Ovary (tissue), 9 donors: ENCODE data around the gene DLG1. TPM values are rescaled to one million over a fixed set of nuclear protein-coding genes. Genes with fewer than 3 reads are reported as not detected.

ENCODE experiments used
- DNase-seq, 5 donors: peaks; one replicate each; pipeline ENCODE4 v3.0.0-alpha.2; 2019 to 2020
- H3K27ac ChIP-seq, 2 donors: fragments of 200-600 bp; one replicate each; pipeline versions ENCODE4 v1.5.1 to v1.8.0; 2019 to 2022
- H3K27me3 ChIP-seq: fragments of 200-600 bp; one replicate; pipeline ENCODE4 v1.8.0; 2022
- H3K36me3 ChIP-seq: fragments of 200-600 bp; sonication (generic); one replicate; pipeline ENCODE4 v1.5.1; 2019
- H3K4me1 ChIP-seq: one replicate; pipeline ENCODE4 v1.8.1; 2013; ENCODE audit warnings: mild to moderate bottlenecking, moderate library complexity; ENCODE audit not compliant: insufficient read depth
- H3K4me3 ChIP-seq: fragments of 200-600 bp; sonication (generic); one replicate; pipeline ENCODE4 v1.5.1; 2017
- H3K9me3 ChIP-seq, 2 donors: fragments of 200-600 bp in 1 of 2; sonication (generic) in 1 of 2; one replicate each; pipeline versions ENCODE4 v1.5.1 to v1.8.1; 2013 to 2019; ENCODE audit warnings: mild to moderate bottlenecking in 1 of 2, moderate library complexity in 1 of 2
- EP300 ChIP-seq: sonication (generic); formaldehyde crosslinking; IDR thresholded peaks from one replicate; pipeline ENCODE4 v1.6.1; 2017; ENCODE audit warnings: antibody characterized with exemption
- POLR2A ChIP-seq: fragments of 450-650 bp; IDR thresholded peaks from one replicate; pipeline ENCODE4 v1.6.1; 2017; ENCODE audit warnings: antibody characterized with exemption, mild to moderate bottlenecking, moderate library complexity
- WGBS, 3 donors: extraction: QIAGEN DNeasy Blood & Tissue Kit in 1 of 3; methylation state at CpG; one replicate each; pipeline versions ENCODE4 v1.1.5 to v1.1.7; 2013 to 2017; 5-methylcytosine and 5-hydroxymethylcytosine counted together
- intact Hi-C, 4 donors: fragments of 100-400 bp; cut with DNase I; formaldehyde crosslinking; loops; one replicate each; pipeline versions ENCODE4 v1.11.0 to v1.15.1; 2022 to 2023
- polyA plus RNA-seq, 2 donors: library from polyadenylated mRNA; stranded (reverse); fragments of 200-250 nt in 1 of 2; fragments of 350-450 nt in 1 of 2; fragmentation: Illumina TruSeq in 1 of 2; extraction: RNeasy Lipid Tissue Mini Kit (QIAGEN cat#74804) in 1 of 2; gene quantifications; one replicate each; pipeline ENCODE4 v1.2.3, GENCODE V29; 2013 to 2014
- total RNA-seq, 7 donors: library from RNA; depleted of rRNA in 2 of 7; stranded (reverse); fragments of >200 nt in 2 of 7; fragmentation: NEBNext Ultra II Directional in 3 of 7; extraction: Animal tissue kit (Norgen Biotek cat#: 25700) in 3 of 7; gene quantifications; one replicate each; pipeline versions ENCODE4 v1.1.0 to v1.2.4, GENCODE V29; 2016 to 2023
- TF ChIP-seq, protein P1 (sequence below), 3 donors: fragments of 450-650 bp in 2 of 3; fragments of 200-600 bp in 1 of 3; IDR thresholded peaks; one replicate each; pipeline versions ENCODE4 v1.5.1 to v1.8.0; 2016 to 2022; ENCODE audit warnings: antibody characterized with exemption in 3 of 3, mild to moderate bottlenecking in 1 of 3
- donor health status: DM: no; HTN: no; CAD: no; lungs with moderate emphysema.
- donor health status: DM: no; HTN: no; CAD: no.
- donor health status: Bipolar disorder and iron deficiency.
- donor health status: DM: yes; HTN: yes; CAD: no.
- donor health status: DM: no; HTN: no; CAD: no.
- donor health status: DM: yes; HTN: yes; CAD: no.

DLG1 gene
- total and polyA plus RNA-seq, 9 donors: 20.5 to 99.1 (median 62.5) TPM

- no peaks in the 10 kb centered on the region for H3K36me3 ChIP-seq
- DNase-seq: no peak
- intact Hi-C loops: no loop called here
- no peak overlapping the region for H3K4me3 ChIP-seq
- TF ChIP-seq POLR2A: no peak
- TF ChIP-seq, protein P1, sequence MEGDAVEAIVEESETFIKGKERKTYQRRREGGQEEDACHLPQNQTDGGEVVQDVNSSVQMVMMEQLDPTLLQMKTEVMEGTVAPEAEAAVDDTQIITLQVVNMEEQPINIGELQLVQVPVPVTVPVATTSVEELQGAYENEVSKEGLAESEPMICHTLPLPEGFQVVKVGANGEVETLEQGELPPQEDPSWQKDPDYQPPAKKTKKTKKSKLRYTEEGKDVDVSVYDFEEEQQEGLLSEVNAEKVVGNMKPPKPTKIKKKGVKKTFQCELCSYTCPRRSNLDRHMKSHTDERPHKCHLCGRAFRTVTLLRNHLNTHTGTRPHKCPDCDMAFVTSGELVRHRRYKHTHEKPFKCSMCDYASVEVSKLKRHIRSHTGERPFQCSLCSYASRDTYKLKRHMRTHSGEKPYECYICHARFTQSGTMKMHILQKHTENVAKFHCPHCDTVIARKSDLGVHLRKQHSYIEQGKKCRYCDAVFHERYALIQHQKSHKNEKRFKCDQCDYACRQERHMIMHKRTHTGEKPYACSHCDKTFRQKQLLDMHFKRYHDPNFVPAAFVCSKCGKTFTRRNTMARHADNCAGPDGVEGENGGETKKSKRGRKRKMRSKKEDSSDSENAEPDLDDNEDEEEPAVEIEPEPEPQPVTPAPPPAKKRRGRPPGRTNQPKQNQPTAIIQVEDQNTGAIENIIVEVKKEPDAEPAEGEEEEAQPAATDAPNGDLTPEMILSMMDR (IDR thresholded peaks at IDR 0.05): no peak
- TF ChIP-seq EP300: no peak
- H3K4me1 ChIP-seq: peaks cover 4% of the 10 kb centered on the region
- H3K9me3 ChIP-seq: no peaks in the 10 kb centered on the region
- no peaks in the 10 kb centered on the region for H3K27me3 ChIP-seq
- 82 to 85% (median 82%) methylated on average over 13 of the region's 13 CpGs for WGBS, 3 donors
- no peak overlapping the region for H3K27ac ChIP-seq
These were observed 37.2 kb upstream of the DLG1 start for GRCh38 chr3:197335428-197336132.

- TF ChIP-seq EP300 (no peak), POLR2A (no peak)
- TF ChIP-seq, protein P1 (IDR thresholded peaks at IDR 0.05): no peak
- Histone ChIP-seq H3K4me3 (no peak overlapping the region), H3K36me3 (no peaks in the 10 kb centered on the region), H3K27me3 (no peaks in the 10 kb centered on the region), H3K9me3 (no peaks in the 10 kb centered on the region), H3K27ac (no peak overlapping the region), H3K4me1 (no peaks in the 10 kb centered on the region)
- WGBS, 3 donors: 71 to 84% (median 80%) methylated on average over 11 of the region's 11 CpGs
- no peak for DNase-seq
- intact Hi-C loops: no loop called here
These were observed 35.7 kb upstream of the DLG1 start for GRCh38 chr3:197333901-197334639.

GRCh38 chr3:197331131-197331530, 32.7 kb upstream of the DLG1 start:
- Histone ChIP-seq H3K4me1 (no peaks in the 10 kb centered on the region), H3K27ac (no peak overlapping the region), H3K27me3 (no peaks in the 10 kb centered on the region), H3K9me3 (no peaks in the 10 kb centered on the region), H3K4me3 (no peak overlapping the region), H3K36me3 (no peaks in the 10 kb centered on the region)
- 63 to 71% (median 66%) methylated on average over 3 of the region's 3 CpGs for WGBS, 3 donors
- TF ChIP-seq POLR2A (no peak), EP300 (no peak)
- TF ChIP-seq, protein P1 (IDR thresholded peaks at IDR 0.05): no peak
- DNase-seq: no peak
- intact Hi-C loops: no loop called here

- WGBS, 3 donors: 45 to 68% (median 57%) methylated on average over 3 of the region's 3 CpGs
- Histone ChIP-seq H3K27me3 (no peaks in the 10 kb centered on the region), H3K4me3 (no peak overlapping the region), H3K9me3 (no peaks in the 10 kb centered on the region), H3K27ac (no peak overlapping the region), H3K4me1 (no peaks in the 10 kb centered on the region), H3K36me3 (no peaks in the 10 kb centered on the region)
- TF ChIP-seq, protein P1 (IDR thresholded peaks at IDR 0.05): no peak
- TF ChIP-seq EP300: no peak
- intact Hi-C loops: no loop called here
- DNase-seq: no peak
These were observed 31.0 kb upstream of the DLG1 start for GRCh38 chr3:197329382-197329781.
